Peyer's patch (tissue), 4 donors: Measurements from ENCODE around the gene CDC42SE2. TPM values are rescaled to one million over a fixed set of nuclear protein-coding genes. Genes with fewer than 3 reads are reported as not detected.

Experiments
- DNase-seq, 3 donors: peaks; one replicate each; pipeline ENCODE4 v3.0.0-alpha.2; 2017 to 2019
- H3K27ac ChIP-seq, 4 donors: fragments of 200-600 bp; sonication (generic); one replicate each; pipeline ENCODE4 v1.5.1; 2016 to 2019
- H3K27me3 ChIP-seq, 2 donors: fragments of 200-600 bp; sonication (generic); one replicate each; pipeline ENCODE4 v1.5.1; 2019
- H3K36me3 ChIP-seq, 3 donors: fragments of 200-600 bp; sonication (generic); one replicate each; pipeline ENCODE4 v1.5.1; 2016 to 2019
- H3K4me1 ChIP-seq, 4 donors: fragments of 200-600 bp; sonication (generic); one replicate each; pipeline ENCODE4 v1.5.1; 2016 to 2019
- H3K4me3 ChIP-seq, 4 donors: fragments of 200-600 bp; sonication (generic); 1 replicate in 3 of 4; 2 replicates in 1 of 4; pipeline ENCODE4 v1.5.1; 2016 to 2019; ENCODE audit warnings: mild to moderate bottlenecking in 1 of 4
- H3K9me3 ChIP-seq, 4 donors: fragments of 200-600 bp; sonication (generic); one replicate each; pipeline ENCODE4 v1.5.1; 2016 to 2019; ENCODE audit warnings: mild to moderate bottlenecking in 1 of 4
- POLR2A ChIP-seq, 2 donors: fragments of 450-650 bp; IDR thresholded peaks; one replicate each; pipeline ENCODE4 v1.5.1; 2017; ENCODE audit warnings: antibody characterized with exemption in 2 of 2, mild to moderate bottlenecking in 2 of 2, moderate library complexity in 2 of 2
- total RNA-seq, 4 donors: library from RNA; depleted of rRNA; stranded (reverse); fragments of >200 nt; gene quantifications; one replicate each; pipeline ENCODE4 v1.1.0, GENCODE V29; 2016
- TF ChIP-seq, protein P1 (sequence below), 6 experiments: fragments of 450-650 bp in 4 of 6; fragments of 200-600 bp in 2 of 6; sonication (generic) in 1 of 6; IDR thresholded peaks; one replicate each; pipeline ENCODE4 v1.5.1; 2017 to 2019; ENCODE audit warnings: antibody characterized with exemption in 6 of 6, mild to moderate bottlenecking in 3 of 6, moderate library complexity in 1 of 6

The CDC42SE2 gene
- total RNA-seq, 4 donors from 2014 or later, result 49.9 to 125 (median 91.4) TPM

- peaks cover 0 to 18% (median 0%) of the 10 kb centered on the region in 3 donors for H3K36me3 ChIP-seq
- no peaks in the 10 kb centered on the region for H3K27me3 ChIP-seq
- no peak overlapping the region for H3K4me3 ChIP-seq
- peaks cover 0 to 42% (median 15%) of the 10 kb centered on the region in 4 donors for H3K4me1 ChIP-seq
- TF ChIP-seq, protein P1, sequence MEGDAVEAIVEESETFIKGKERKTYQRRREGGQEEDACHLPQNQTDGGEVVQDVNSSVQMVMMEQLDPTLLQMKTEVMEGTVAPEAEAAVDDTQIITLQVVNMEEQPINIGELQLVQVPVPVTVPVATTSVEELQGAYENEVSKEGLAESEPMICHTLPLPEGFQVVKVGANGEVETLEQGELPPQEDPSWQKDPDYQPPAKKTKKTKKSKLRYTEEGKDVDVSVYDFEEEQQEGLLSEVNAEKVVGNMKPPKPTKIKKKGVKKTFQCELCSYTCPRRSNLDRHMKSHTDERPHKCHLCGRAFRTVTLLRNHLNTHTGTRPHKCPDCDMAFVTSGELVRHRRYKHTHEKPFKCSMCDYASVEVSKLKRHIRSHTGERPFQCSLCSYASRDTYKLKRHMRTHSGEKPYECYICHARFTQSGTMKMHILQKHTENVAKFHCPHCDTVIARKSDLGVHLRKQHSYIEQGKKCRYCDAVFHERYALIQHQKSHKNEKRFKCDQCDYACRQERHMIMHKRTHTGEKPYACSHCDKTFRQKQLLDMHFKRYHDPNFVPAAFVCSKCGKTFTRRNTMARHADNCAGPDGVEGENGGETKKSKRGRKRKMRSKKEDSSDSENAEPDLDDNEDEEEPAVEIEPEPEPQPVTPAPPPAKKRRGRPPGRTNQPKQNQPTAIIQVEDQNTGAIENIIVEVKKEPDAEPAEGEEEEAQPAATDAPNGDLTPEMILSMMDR (IDR thresholded peaks at IDR 0.05), result peak; percentile 51 to 79 (median 72)
- no peak for TF ChIP-seq POLR2A (IDR thresholded peaks at IDR 0.05)
- peak in 1 of 3 donors; percentile 64 for DNase-seq
- no peaks in the 10 kb centered on the region for H3K9me3 ChIP-seq
- H3K27ac ChIP-seq, result peak overlapping the region in 3 of 4 donors; percentile 1 to 85 (median 73)
These were observed 118.8 kb downstream of the CDC42SE2 start for GRCh38 chr5:131382407-131383395.

DNA sequence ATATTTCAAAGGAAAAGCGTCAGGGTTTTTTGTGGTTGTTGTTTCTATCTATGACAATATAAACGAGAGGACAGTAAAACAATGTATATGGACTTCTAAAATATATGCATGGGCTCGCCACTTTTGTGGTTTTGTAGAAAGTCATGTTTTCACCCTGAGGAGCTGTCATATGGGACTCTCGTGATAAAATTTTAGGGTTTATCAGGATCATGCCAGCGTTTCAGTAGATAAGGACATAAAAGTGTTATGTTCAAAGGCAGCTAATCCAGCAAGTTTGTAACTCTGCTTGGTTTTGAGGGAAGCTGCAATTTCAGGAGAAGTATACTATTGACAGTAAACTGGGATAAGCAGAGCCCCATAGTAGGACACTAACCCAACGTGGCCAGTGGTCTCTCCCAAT lies 120.3 kb downstream of the CDC42SE2 start:
- no peaks in the 10 kb centered on the region for H3K27me3 ChIP-seq
- H3K27ac ChIP-seq, result no peak overlapping the region
- peaks cover 0 to 31% (median 0%) of the 10 kb centered on the region in 3 donors for H3K36me3 ChIP-seq
- TF ChIP-seq POLR2A (IDR thresholded peaks at IDR 0.05), result no peak
- TF ChIP-seq, protein P1 (IDR thresholded peaks at IDR 0.05), result no peak
- H3K4me1 ChIP-seq, result peaks cover 0 to 28% (median 12%) of the 10 kb centered on the region in 4 donors
- no peaks in the 10 kb centered on the region for H3K9me3 ChIP-seq
- no peak overlapping the region for H3K4me3 ChIP-seq
- DNase-seq, result no peak

DNA sequence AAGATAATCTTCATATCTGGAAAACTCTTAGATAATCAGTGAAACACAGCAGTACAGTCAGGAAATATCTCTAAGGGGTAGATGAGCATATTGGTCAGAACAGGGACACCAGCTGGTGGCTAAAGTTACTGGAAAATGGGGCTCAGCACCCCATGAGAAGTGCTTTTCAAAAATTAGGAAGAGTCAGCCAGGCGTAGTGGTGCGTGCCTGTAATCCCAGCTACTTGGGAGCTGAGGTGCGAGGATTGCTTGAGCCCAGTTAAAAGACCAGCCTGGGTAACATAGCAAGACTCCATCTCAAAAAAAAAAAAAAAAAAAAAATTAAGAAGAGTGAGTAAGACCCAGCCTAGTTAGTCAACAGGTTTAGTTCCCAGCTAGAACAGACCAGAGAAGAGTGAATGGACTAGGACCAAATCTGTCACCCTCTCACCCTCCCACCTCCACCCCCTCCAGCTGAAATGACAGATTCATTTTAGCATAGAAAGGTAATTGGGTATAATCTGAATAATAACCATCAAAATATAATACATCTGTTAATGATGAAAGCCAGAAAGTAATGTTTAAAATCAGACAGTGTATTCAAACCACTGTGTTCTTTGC lies 120.9 kb downstream of the CDC42SE2 start:
- Histone ChIP-seq H3K9me3 (no peaks in the 10 kb centered on the region), H3K27ac (no peak overlapping the region), H3K4me3 (no peak overlapping the region), H3K27me3 (no peaks in the 10 kb centered on the region), H3K4me1 (peaks cover 0 to 25% (median 10%) of the 10 kb centered on the region in 4 donors), H3K36me3 (peaks cover 0 to 36% (median 0%) of the 10 kb centered on the region in 3 donors)
- TF ChIP-seq, protein P1 (IDR thresholded peaks at IDR 0.05), result no peak
- TF ChIP-seq POLR2A (IDR thresholded peaks at IDR 0.05), result no peak
- DNase-seq, result no peak

DNA sequence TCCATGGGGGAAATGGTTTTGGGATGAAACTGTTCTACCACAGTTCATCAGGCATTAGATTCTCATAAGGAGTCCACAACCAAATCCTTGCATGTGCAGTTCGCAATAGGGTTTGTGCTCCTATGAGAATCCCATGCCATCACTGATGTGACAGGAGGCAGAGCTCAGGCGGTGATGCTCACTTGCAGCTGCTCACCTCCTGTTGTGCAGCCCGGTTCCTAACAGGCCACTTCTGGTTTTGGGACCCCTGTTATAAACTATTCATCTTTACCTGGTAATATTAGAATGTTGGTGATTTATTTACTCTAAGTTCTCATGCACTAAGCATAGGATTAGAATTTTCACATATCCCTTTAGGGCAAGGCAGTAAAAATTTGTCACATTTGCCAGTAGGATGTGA lies 122.3 kb downstream of the CDC42SE2 start:
- Histone ChIP-seq H3K4me3 (no peak overlapping the region), H3K27me3 (no peaks in the 10 kb centered on the region), H3K9me3 (no peaks in the 10 kb centered on the region), H3K27ac (no peak overlapping the region), H3K36me3 (peaks cover 0 to 47% (median 0%) of the 10 kb centered on the region in 3 donors), H3K4me1 (peaks cover 0 to 12% (median 6%) of the 10 kb centered on the region in 4 donors)
- no peak for DNase-seq
- TF ChIP-seq, protein P1 (IDR thresholded peaks at IDR 0.05), result no peak
- no peak for TF ChIP-seq POLR2A (IDR thresholded peaks at IDR 0.05)

DNA sequence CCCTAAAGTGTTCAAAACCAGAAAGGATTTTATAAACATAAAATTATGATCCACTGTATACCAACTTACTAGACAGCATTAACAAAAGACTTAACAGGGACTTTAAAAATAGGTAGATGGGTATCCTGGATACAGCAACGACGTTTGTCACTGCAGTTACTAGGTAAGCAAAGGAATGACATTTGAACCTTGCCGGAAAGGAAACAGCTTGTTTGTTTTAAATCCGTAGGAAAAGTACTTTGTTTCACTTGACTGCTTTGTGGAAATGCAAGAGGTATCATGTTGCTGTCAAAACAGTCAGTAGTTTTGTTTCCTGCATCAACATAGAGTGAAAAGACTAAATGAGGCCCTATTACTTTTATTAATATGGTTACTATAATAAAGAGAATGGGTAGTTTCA lies 122.9 kb downstream of the CDC42SE2 start:
- Histone ChIP-seq H3K27ac (no peak overlapping the region), H3K4me3 (no peak overlapping the region), H3K9me3 (no peaks in the 10 kb centered on the region), H3K27me3 (no peaks in the 10 kb centered on the region), H3K4me1 (peaks cover 0 to 5% (median 3%) of the 10 kb centered on the region in 4 donors), H3K36me3 (peaks cover 0 to 51% (median 0%) of the 10 kb centered on the region in 3 donors)
- no peak for DNase-seq
- TF ChIP-seq POLR2A (IDR thresholded peaks at IDR 0.05), result no peak
- TF ChIP-seq, protein P1 (IDR thresholded peaks at IDR 0.05), result no peak
